Measurements from ENCODE around the gene CASP12. TPM values are rescaled to one million over a fixed set of nuclear protein-coding genes. Genes with fewer than 3 reads are reported as not detected.

CASP12 gene
- total RNA-seq, 1 donor, result 0.43 TPM

DNA sequence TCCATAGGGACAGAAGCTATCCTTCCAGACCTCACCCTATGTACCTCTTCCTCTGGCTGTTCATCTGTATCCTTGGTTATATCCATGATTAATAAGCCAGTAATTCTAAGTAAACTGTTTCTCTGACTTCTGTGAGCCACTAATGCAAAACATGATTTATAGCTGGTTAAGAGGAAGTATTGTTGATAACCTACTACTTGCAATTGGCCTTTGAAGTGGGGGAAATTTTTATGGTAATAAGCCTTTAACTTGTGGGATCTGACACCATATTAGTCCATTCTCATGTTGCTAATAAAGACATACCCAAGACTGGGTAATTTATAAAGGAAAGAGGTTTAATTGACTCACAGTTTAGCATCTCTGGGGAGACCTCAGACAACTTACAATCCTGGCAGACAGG is 21.9 kb downstream of the CASP12 start:
- DNase-seq (ENCODE audit: low read depth), result no peak

DNA sequence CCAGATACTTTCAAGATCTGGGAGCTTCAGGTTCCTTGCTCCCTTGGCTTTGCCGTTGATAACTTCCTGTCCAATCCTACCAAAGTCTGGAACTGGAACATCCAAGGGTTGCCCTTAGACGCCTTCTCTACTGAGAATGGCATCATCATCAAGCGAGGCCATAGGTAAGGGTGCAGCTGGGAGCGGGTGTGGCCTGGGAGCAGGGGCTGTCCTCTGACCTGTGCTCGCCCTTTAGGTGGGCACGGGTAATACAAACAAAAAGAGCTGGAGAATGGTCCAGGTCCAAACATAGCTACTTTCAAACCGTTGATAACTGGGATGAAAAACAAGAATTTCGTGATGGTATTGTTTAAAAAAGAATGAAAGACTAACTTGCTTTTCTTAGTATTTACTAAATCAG is 25.0 kb downstream of the CASP12 start:
- DNase-seq (ENCODE audit: low read depth), result no peak
- H3K4me3 ChIP-seq (ENCODE audit: low read depth, low read length), result no peak overlapping the region
- TF ChIP-seq, protein P1, sequence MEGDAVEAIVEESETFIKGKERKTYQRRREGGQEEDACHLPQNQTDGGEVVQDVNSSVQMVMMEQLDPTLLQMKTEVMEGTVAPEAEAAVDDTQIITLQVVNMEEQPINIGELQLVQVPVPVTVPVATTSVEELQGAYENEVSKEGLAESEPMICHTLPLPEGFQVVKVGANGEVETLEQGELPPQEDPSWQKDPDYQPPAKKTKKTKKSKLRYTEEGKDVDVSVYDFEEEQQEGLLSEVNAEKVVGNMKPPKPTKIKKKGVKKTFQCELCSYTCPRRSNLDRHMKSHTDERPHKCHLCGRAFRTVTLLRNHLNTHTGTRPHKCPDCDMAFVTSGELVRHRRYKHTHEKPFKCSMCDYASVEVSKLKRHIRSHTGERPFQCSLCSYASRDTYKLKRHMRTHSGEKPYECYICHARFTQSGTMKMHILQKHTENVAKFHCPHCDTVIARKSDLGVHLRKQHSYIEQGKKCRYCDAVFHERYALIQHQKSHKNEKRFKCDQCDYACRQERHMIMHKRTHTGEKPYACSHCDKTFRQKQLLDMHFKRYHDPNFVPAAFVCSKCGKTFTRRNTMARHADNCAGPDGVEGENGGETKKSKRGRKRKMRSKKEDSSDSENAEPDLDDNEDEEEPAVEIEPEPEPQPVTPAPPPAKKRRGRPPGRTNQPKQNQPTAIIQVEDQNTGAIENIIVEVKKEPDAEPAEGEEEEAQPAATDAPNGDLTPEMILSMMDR (IDR thresholded peaks at IDR 0.05; ENCODE audit: insufficient read depth, low read depth, low read length), result peak; percentile 18

More for the DNA sequence above, 21.9 kb downstream of the CASP12 start:
- H3K4me3 ChIP-seq (ENCODE audit: low read depth, low read length), result no peak overlapping the region
- TF ChIP-seq, protein P1 (IDR thresholded peaks at IDR 0.05; ENCODE audit: insufficient read depth, low read depth, low read length), result no peak

DNA sequence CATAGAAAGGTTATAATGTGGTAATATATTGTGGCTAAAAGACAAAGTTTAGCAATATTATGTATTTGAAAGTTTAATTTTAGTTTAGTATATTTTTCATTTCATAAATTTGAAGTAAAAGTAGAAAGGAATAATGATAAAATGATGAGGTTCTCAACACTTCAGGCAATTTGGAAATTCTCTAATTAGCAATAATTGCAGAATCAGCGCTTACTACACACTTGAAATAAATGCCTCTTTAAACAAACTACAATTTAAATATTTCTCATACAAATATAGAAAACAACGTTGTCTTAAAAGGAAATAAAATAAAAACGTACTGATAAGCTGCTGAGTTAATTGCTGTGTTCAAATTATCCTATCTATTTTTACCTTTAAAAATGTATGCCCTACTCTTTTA is 25.9 kb downstream of the CASP12 start:
- no peak overlapping the region for H3K4me3 ChIP-seq (ENCODE audit: low read depth, low read length)
- TF ChIP-seq, protein P1 (IDR thresholded peaks at IDR 0.05; ENCODE audit: insufficient read depth, low read depth, low read length), result no peak
- no peak for DNase-seq (ENCODE audit: low read depth)

DNA sequence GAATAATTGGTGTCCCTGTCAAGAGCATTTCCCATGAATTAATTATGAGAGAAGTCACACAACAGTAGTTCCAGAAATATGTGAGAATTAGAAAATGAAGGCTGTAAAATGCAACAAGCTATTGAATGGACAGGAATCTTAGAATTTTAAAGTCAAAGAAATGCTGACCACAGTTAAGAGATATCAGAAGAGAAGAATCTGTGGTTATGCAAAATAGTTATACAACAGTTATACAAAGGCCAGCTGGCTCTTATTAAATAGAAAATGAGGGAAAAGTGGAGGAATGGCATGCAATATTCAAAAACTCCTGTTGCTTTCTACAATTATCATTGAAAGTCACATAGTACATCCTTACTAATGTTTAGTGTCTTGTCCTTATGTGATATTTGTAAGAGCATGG is 27.4 kb downstream of the CASP12 start:
- H3K4me3 ChIP-seq (ENCODE audit: low read depth, low read length), result no peak overlapping the region
- peak; percentile 16 for DNase-seq (ENCODE audit: low read depth)
- TF ChIP-seq, protein P1 (IDR thresholded peaks at IDR 0.05; ENCODE audit: insufficient read depth, low read depth, low read length), result no peak

DNA sequence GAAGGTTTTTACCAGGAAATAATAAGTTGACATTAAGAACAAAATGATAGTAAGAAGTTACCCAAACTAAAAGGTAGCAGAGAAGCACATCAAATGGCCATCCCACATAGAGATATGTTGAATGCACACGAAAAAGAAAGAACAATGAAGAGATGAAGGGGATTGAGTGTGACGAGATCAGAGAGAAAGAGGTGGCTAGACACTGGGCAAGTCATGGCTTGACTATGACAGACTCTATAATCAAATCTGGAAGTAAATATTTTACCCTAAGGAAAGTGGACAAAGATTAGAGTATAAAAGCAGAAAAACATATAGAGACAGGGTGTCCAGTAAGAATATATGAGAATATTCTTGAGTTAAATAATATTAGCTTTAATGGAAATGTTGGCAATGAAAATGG is 31.4 kb downstream of the CASP12 start:
- no peak overlapping the region for H3K4me3 ChIP-seq (ENCODE audit: low read depth, low read length)
- TF ChIP-seq, protein P1 (IDR thresholded peaks at IDR 0.05; ENCODE audit: insufficient read depth, low read depth, low read length), result no peak
- DNase-seq (ENCODE audit: low read depth), result no peak

DNA sequence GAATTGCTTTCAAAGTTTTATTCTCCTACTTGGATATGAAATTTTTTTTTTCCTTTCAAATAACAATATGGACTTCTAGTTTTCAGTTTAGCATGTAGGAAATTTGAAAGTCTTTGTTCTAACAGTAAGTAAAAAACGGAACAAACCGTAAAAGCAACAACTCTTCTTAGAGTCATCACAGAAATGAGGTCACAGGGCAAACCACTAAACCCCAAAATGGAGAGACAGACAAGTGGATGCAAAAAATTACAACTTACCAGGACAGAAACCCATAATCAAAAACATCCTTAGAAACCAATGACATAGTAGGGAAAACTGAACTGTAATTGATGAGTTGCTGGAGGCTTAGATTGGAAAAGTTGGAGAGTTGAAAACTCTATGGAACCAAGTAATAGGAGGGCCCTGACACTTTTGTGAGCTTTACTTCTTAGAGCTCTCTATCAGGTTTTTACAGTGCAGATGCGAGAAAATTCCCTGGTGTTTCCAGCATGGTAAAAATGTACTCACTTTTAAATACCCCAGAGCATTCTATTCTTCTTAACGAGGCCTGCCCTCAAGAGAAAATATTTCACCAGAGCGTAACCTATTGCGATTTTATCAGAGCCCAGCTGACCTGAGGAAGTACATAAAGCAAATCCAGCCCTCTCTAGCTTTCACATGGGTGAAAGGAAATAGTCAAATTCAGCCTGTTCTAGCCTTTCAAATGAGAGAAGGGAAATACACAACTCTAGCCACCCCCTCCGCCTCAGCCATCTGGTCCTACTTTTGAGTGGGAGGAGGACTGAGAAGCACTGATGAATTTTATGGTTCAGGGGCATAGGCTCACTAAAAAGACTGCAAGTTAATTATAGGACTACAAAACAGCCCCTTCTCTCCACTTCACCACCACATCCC is 39.1 kb downstream of the CASP12 start:
- no peak overlapping the region for H3K4me3 ChIP-seq (ENCODE audit: low read depth, low read length)
- peak; percentile 2 for DNase-seq (ENCODE audit: low read depth)
- TF ChIP-seq, protein P1 (IDR thresholded peaks at IDR 0.05; ENCODE audit: insufficient read depth, low read depth, low read length), result no peak

All from fibroblast of villous mesenchyme (primary cell).